Adrenal gland (tissue), 5 donors: ENCODE results near the gene NUP43.

Experiments
- POLR2A ChIP-seq, 2 donors: fragments of 450-650 bp; IDR thresholded peaks; one replicate each; pipeline ENCODE4 v1.6.1; 2017; ENCODE audit warnings: antibody characterized with exemption in 2 of 2, mild to moderate bottlenecking in 2 of 2, moderate library complexity in 1 of 2
- TF ChIP-seq, protein P1 (sequence below), 6 experiments: fragments of 450-650 bp in 4 of 6; fragments of 200-600 bp in 2 of 6; sonication (generic) in 1 of 6; IDR thresholded peaks; 1 replicate in 5 of 6; 2 replicates in 1 of 6; pipeline versions ENCODE4 v1.5.1 to v1.8.0; 2016 to 2021; ENCODE audit warnings: antibody characterized with exemption in 6 of 6, mild to moderate bottlenecking in 2 of 6, moderate library complexity in 1 of 6
- donor health status: DM: no; HTN: no; CAD: no.

DNA sequence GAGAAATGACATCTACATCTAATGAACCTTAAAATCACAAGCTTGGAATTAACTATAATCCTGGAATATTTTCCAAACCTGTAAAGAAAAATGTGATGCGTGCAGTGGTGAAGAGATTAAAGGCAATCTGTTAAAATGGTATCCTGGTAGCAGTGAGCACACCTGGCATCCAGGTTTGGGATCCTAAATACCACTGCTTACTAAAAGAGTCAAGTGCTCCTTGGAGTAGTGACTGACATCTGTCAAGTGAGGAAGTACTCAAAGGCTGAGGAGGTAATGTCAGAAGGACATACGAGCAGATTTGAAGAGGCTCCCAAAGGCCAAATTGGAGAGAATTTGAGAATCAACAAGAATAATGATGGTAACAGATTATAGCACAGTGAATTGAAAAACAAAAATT, 36.0 kb upstream of the NUP43 start:
- TF ChIP-seq, protein P1, sequence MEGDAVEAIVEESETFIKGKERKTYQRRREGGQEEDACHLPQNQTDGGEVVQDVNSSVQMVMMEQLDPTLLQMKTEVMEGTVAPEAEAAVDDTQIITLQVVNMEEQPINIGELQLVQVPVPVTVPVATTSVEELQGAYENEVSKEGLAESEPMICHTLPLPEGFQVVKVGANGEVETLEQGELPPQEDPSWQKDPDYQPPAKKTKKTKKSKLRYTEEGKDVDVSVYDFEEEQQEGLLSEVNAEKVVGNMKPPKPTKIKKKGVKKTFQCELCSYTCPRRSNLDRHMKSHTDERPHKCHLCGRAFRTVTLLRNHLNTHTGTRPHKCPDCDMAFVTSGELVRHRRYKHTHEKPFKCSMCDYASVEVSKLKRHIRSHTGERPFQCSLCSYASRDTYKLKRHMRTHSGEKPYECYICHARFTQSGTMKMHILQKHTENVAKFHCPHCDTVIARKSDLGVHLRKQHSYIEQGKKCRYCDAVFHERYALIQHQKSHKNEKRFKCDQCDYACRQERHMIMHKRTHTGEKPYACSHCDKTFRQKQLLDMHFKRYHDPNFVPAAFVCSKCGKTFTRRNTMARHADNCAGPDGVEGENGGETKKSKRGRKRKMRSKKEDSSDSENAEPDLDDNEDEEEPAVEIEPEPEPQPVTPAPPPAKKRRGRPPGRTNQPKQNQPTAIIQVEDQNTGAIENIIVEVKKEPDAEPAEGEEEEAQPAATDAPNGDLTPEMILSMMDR (IDR thresholded peaks at IDR 0.05), result no peak
- no peak for TF ChIP-seq POLR2A (IDR thresholded peaks at IDR 0.05)
